Hematopoietic multipotent progenitor cell treated with erythropoietin and hydrocortisone succinate and interleukin-3 and kit ligand, for 8 days (in vitro differentiated cells): Measurements from ENCODE around the gene FAM83G.
"Not testable (repeated sequence)": the region's sequence is repeated elsewhere in the genome, so short reads cannot be mapped to it uniquely, and the experiment has no call there.

ENCODE experiments used
- DNase-seq: peaks from one replicate; pipeline ENCODE4 v3.0.0-alpha.2; 2015

The FAM83G gene

DNA sequence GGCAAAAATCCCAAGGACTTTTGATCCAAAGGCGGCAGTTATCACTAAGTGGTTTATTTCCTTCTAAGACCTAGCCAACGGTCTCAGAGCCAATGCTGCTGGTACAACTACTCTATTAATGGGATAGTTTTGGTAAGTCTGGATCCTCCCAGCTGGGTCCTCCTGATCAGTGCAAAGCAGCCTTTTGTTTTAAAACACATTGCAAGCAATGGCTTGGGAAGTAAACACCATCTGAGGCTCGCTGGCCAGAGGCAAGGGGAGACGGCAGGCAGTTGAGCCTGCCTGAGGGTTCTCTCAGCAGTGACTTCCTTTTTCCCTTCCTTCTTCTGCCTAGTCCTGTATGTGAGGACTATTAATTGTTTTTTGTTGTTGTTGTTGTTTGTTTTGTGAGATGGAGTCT, 54.2 kb downstream of the FAM83G start:
- no peak for DNase-seq

DNA sequence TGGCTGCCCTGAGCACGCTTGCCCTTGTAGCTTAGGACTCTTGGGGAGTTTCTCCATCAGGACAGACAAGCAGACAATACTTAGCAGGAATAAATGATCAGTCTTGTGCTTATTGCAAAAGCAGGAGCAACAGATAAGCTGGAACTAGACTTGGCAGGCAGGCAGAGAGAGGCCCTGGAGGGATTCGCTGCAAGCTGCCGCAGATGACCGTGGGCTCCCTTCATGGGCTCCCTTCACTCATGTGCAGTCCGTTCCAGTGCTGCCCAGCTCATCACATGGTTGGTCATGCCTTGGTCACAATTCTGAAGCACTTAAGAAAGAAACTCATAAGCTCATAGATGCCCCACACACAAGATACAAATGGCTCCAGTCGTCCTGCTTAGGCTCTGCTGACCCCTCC, 55.0 kb downstream of the FAM83G start:
- no peak for DNase-seq

DNA sequence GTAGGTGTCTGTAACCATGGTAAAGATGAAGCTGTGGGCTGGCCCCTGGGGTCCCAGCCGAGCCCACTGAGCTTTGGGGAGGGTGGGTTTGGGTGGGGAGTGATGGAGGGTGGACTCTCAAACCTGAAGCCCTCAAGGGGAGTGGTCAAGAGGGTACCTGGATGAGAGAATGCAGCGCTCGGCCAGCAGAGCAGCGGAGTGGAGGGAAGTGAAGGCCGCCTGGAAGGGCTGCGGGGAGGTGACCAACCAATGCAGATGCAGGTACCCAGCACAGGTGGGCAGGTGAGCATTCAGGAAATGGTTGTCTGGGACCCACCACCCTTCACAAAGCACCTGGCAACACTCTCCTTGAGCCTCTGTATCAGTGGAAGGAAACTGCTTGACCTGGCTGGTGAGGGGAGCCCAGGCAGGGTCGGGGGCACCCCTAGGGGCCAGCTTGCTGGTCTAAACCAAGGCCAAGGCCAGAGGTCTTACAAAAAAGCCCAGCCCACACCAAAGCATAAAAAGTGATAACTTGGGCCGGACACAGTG, 56.0 kb downstream of the FAM83G start:
- DNase-seq = no peak

DNA sequence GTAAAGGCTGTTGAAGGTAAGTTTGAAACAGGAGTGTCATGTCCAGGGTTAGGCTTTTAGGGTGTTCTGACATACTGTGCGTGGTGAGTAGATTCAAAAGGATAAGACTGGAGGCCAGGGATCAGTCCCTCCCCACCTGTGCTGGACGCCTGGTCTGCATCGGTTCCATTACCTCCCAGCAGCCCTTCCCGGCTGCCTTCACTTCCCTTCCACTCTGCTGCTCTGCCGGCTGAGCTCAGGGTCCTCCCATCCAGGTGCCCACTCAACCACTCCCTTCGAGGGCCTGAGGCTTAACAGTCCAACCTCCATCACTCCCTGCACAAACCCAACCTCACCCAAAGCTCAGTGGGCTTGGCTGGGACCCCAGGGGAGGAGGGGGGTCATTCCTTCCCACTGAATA, 56.7 kb downstream of the FAM83G start:
- DNase-seq = no peak

DNA sequence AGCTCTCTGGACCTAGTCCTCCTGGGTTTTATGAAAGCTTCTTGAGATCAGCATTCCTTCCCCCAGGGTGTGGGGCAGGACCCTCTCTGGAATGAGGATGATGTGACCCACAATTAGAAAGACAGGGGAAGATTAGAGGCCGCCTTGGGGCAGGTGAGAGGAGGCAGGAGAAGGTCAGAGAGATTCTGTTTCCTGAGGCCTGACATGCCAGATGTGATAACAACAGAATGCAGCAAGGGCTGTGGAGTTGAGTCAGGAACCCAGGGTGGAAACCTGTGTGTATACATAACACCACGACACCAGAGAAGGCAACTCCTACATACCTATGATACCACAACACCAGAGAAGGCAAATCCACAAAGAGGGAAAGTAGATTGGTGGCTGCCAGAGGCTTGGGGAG, 58.0 kb downstream of the FAM83G start:
- no peak for DNase-seq

DNA sequence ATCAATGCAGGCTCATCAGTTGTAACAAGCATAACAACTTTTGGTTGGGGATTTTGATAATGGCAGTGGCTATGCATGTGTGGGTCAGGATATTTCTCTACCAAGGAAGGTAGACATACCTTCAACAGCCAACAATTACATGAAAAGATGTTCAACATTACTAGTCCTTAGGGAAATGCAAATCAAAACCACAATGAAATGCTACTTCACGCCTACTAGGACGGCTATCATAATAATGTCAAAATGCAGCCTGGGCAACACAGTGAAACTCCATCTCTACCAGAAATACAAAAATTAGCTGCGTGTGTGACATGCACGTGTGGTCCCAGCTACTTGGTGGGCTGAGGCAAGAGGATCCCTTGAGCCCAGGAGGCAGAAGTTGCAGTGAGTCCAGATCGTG, 59.9 kb downstream of the FAM83G start:
- no peak for DNase-seq

DNA sequence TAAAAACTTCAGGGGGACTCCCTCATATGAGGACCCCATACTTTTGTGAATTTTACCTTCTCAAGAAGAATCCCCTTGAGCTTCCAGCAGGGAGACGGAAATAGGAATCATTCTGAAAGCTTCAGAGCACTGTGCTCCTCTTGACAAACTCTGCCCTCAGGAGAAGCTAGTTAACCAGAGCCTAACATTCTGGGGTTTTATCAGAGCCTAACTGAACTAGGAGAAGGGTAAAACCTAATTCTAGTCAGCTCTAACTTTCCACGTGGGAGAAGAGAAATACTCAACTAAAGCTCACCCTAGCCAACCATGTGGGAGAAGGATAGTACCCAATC, 65.9 kb downstream of the FAM83G start:
- DNase-seq = no peak

DNA sequence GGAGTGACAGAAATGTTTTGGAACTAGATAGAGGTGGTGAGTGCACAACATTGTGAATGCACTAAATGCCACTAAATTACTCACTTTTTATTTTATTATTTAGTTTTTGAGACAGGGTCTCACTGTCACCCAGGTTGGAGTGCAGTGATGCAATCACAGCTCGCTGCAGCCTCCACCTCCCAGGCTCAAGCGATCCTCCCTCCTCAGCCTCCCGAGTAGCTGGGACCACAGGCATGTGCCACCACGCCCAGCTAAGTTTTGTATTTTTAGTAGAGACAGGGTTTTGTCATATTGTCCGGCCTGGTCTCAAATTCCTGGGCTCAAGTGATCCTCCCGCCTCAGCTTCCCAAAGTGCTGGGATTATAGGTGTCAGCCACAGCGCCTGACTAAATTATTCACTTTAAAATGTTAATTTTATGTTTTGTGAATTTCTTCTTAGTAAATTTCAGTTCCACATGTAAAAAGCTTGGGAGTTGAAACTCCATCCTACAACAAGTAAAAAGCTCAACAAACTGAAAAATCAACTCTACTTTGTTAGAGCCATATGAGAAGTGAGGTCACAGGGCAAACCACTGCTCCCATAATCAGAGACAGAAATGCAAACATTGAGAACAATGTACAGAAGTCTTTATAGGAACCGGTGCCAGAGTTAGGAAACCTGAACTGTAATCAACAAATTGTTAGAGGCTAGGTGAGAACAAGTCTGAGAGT, 66.4 kb downstream of the FAM83G start:
- DNase-seq = no peak

DNA sequence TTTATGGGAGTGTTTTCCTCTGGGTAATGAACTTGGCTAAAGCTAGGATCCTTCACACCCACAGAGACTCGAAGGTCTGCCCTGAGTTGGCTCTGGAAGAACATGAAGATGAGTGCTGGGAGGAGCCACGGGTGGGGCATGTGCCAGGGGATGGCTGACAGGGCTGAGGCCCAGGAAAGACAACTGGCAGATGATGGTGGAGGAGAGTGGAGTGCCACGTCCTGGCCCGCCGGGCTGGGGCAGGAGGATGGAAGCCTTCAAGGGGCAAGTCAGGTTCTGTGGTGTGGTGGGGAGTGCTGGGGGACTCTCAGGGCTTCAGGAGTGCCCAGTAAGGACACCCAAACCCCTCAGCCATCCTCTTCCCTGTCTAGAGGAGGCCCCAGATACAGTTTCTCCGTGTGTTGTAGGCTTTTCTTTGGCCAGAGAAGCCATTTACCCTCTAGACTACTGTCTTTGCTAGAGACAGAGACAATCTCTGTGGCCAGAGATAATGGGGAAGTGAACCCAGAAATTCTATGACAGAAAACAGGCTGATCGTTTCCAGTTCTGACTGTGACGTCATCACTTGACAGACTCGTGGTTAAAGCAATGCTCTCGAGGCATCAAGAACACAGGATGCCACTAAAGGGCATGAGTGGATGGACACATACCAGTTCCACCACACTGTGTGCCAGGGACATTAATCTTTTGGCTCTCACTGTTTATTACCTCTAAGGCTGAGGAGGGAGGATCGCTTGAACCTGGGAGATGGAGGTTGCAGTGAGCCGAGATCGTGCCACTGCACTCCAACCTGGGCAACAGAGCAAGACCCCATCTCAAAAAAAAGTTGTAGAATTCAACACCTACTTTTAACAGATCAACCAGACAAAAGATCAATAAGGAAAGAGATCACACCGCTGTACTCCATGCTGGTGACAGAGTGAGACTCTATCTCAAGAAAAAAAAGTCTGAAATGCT, 71.2 kb downstream of the FAM83G start:
- no peak for DNase-seq

DNA sequence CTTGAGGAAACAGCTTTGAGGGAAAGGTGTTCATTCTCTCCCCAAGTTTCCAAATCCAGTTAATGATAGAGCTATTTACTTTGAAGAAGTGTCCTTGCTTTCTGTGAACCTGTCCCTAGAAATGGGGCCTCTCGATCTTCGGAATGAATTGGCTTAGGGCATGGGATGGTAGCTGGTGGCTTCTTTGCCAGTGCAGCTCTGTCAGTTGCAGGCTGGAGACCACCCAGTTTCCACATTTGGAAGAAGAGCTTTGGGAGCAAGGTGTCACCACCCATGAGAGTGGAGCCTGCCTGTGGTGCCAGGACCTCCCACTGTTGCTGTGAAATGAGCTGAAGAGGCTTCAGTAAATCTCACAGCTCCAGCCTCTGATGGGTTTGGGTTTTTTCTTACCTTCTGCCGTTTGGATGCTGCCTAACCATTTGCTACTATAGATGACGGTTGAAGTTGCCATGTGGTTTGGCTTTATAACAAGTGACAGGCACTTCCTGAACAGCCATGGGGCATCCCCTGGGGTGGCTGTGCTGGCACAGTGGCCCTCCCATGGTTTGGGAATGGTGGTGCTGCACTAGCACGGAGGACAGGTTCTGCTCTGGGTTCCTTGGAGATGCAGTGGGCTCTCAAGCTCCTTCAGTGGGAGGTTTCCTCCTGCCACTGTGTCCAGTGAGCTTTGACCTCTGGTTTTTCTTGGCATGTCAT, 72.1 kb downstream of the FAM83G start:
- DNase-seq = no peak

DNA sequence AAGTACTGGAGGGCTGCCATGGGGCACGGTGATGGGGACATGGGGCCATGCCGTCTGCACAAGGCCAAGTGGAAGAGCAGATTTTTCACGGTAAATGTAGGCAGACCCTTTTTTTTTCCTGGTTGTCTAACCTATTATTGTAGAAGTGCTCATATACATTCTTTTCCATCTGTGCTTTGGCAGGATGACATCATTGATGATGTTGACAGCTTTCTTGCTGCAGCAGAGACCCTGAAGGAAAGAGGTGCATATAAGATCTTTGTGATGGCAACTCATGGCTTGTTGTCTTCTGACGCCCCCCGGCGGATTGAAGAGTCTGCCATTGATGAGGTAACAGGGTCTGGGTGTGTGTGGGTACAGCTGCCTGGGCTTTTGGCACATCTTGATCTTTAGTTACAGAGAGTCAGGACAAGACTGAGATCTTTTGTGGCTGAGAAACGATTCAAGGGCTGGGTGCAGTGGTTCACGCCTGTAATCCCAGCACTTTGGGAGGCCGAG, 75.9 kb downstream of the FAM83G start:
- peak; percentile 16 for DNase-seq

DNA sequence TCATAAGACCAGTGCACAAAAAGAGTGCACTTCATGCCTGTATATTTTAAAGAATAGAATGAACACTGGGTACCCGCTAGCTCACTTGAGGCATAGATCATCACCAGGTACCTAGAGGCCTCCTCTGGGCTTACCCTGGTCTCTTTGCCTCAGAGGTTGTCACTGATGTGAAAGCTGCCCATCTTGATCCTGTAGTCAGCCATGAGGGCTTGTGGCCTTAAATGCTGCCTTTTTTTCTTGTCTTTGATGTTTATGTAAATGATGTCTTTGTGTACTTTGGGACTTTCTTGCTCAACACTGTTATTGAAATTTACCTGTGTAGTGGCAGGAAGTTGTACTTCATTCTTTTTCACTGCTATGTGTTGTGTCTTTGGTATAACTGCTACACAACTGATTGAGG, 79.4 kb downstream of the FAM83G start:
- no peak for DNase-seq

DNA sequence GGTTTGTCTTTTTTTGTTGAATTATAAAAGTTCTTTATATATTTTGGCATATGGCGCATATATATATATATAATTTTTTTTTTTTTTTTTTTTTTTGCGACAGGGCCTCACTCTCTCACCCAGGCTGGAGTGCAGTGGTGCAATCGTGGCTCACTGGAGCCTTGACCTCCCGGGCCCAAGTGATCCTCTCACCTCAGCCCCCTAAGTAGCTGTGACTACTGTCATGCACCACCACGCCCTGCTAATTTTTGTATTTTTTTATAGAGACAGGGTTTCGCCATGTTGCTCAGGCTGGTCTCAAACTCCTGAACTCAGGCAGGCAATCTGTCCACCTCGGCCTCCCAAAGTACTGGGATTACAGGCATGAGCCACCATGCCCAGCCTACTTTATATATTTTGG, 82.0 kb downstream of the FAM83G start:
- DNase-seq = not testable (repeated sequence)

DNA sequence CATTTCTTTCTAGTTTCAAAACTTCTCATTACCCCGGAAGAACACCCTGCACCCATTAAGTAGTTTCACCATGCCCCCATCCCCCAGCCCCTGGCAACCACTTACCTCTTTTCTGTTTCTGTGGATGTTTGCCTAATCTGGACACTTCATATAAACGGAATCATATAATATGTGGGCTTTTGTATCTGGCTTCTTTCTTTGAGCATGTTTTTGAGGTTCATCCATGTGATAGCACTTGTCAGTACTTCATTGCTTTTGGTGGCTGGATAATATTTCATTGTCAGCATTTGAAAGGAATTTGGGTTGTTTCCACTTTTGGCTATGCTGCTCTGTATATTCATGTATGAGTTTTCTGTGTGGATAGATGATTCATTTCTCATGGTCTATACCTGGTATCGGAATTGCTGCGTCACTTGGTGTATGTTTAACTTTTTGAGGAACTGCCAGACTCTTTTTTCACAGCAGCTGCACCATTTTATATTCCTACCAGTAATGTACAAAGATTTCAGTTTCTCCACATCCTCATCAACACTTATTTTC, 82.6 kb downstream of the FAM83G start:
- no peak for DNase-seq

DNA sequence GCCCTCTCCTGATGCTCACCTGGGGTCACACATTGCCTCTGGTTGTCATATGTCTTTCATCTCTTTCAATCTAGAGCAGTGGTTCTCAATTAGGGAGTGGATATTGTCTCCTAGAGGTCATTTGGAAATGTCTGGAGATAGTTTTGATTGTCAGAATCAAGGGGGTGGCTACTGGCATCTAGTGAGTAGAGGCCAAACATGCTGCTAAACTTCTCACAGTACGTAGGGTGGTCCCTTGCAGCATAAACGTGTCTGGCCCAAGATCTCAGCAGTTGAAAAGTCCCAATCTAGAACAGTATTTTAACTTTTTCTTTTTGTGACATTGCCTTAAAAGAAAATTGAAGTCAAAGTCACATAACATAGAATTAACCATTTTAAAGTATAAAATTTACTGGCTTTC, 83.1 kb downstream of the FAM83G start:
- DNase-seq = no peak

DNA sequence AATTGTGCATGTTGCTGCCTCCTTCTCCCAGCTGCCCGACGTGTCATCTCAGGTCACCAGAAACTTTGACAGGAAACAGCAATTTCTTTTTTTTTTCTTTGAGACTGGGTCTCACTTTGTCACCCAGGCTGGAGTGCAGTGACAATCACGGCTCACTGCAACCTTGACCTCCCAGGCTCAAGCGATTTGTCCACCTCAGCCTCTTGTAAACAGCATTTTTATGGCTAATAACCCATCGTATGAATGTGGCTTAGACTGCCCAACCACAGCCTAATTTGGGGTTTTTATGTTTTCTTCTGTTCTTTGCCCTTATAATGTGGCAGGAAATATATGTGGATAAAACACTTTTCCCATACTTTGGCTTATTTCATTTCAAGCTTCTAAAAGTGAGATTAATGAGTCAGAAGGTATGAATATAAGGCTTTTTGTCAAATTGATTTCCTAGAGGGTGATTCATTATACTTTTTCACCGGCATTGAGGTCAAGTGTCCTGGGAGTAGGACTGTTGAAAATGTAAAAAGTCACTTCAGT, 83.6 kb downstream of the FAM83G start:
- no peak for DNase-seq

DNA sequence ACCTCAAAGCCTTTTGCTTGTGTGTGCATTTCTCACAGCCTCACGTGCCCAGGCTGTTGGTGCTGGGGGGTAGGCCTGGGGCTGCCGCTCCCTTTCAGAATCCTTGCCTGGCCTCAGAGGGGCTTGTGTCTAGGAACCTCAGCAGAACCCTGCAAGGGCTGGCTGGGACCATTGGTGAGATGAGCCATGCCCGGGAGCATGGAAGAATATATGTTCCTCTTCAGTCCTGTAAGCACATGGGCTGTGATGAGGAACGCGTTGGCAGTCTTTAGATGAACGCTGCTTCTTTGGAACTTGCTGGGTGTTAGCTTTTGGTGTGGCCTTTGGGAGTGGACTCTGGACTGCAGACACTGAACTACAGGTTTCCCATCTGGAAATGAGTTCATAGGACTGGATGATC, 84.6 kb downstream of the FAM83G start:
- DNase-seq = no peak
